GM23338 (cell line): ENCODE data around the gene IFI16.

ENCODE experiments used
- CTCF ChIP-seq, 2 experiments: fragments of 200-600 bp in 1 of 2; sonication (generic) in 1 of 2; conservative IDR thresholded peaks; 2 replicates each; pipeline versions ENCODE4 v1.5.1 to v1.6.1; 2016 to 2017; ENCODE audit warnings: antibody characterized with exemption in 2 of 2, low read depth in 2 of 2, mild to moderate bottlenecking in 2 of 2, moderate library complexity in 1 of 2
- ETS1 ChIP-seq: IDR thresholded peaks from 2 replicates; pipeline ENCODE4 v1.6.1; 2016; ENCODE audit warnings: antibody characterized with exemption
- STAT1 ChIP-seq: IDR thresholded peaks from one replicate; pipeline ENCODE4 v1.6.1; 2016; ENCODE audit warnings: antibody characterized with exemption; ENCODE audit not compliant: unreplicated experiment

- TF ChIP-seq CTCF (conservative IDR thresholded peaks at IDR 0.05; ENCODE audit: low read depth in 2 of 2), result no peak
- no peak for TF ChIP-seq ETS1
- TF ChIP-seq STAT1, result no peak
These were observed 74.4 kb downstream of the IFI16 start for GRCh38 chr1:159084152-159084551.
